NCI-H1105 treated with DMSO at 0.1 percent for 48 hours (cell line): ENCODE results near the gene DBP.
A peak's percentile ranks its signal among the peaks of the same experiment; 100 is the strongest.

Source experiments
- DNase-seq: peaks from one replicate; lab custom pipeline; 2025; lab: John Stamatoyannopoulos, UW

Gene DBP

GRCh38 chr19:48609571-48610108 is 27.5 kb downstream of the DBP start:
- DNase-seq = no peak

GRCh38 chr19:48608798-48609263 is 28.3 kb downstream of the DBP start:
- DNase-seq = peak; percentile 9

GRCh38 chr19:48607359-48607755 is 29.8 kb downstream of the DBP start:
- DNase-seq = no peak

- no peak for DNase-seq
Observed at GRCh38 chr19:48606463-48607358, 30.5 kb downstream of the DBP start, which contains the start of gene SPACA4. TSS of gene SPACA4 (plus strand) at chr19:48606742. CDS start at chr19:48606979, 237 bp downstream.

GRCh38 chr19:48603850-48604249 is 33.3 kb downstream of the DBP start:
- no peak for DNase-seq

- DNase-seq = no peak
Observed at GRCh38 chr19:48603449-48603848, 33.7 kb downstream of the DBP start.

- DNase-seq = no peak
Observed at GRCh38 chr19:48603001-48603400, 34.2 kb downstream of the DBP start.

- DNase-seq = no peak
Observed at GRCh38 chr19:48600679-48601417, 36.3 kb downstream of the DBP start.

- DNase-seq = no peak
Observed at GRCh38 chr19:48598996-48599700, 38.0 kb downstream of the DBP start.

- no peak for DNase-seq
Observed at GRCh38 chr19:48596679-48597465, 40.3 kb downstream of the DBP start.

GRCh38 chr19:48596237-48596636 is 40.9 kb downstream of the DBP start:
- DNase-seq = no peak

- no peak for DNase-seq
Observed at GRCh38 chr19:48595833-48596232, 41.3 kb downstream of the DBP start.

GRCh38 chr19:48595171-48595570 is 42.0 kb downstream of the DBP start:
- DNase-seq = no peak

- no peak for DNase-seq
Observed at GRCh38 chr19:48591021-48591420, 46.2 kb downstream of the DBP start.

GRCh38 chr19:48588670-48589401 is 48.3 kb downstream of the DBP start:
- DNase-seq = peak; percentile 56

GRCh38 chr19:48587387-48587786 is 49.8 kb downstream of the DBP start:
- no peak for DNase-seq

GRCh38 chr19:48582168-48582567 is 55.0 kb downstream of the DBP start:
- no peak for DNase-seq
